H1 (cell line): ENCODE measurements around the gene PHAX. TPM values are rescaled to one million over a fixed set of nuclear protein-coding genes. Genes with fewer than 3 reads are reported as not detected.

Source experiments
- CTCF ChIA-PET: fragments of 300-600 bp; sonication (Branson Sonifier 250); formaldehyde crosslinking; loops from one replicate; lab custom pipeline; 2021; ENCODE audit not compliant: partially characterized antibody; lab: Charles Lee
- POLR2A ChIA-PET: fragments of 300-600 bp; sonication (Branson Sonifier 250); formaldehyde crosslinking; loops from one replicate; lab custom pipeline; 2021; ENCODE audit warnings: inconsistent platforms; ENCODE audit not compliant: partially characterized antibody; lab: Charles Lee
- DNase-seq, 2 experiments: peaks; one replicate each; pipeline versions ENCODE4 v3.0.0 to v3.0.0-alpha.2; 2010 to 2022; ENCODE audit warnings: low spot score in 2 of 2, low read depth in 1 of 2, mixed read lengths in 1 of 2
- FAIRE-seq: peaks from 2 replicates; lab custom pipeline; 2011; peaks lifted over from hg19 to GRCh38; lab: Jason Lieb, UNC
- H2AFZ ChIP-seq: 2 replicates; pipeline ENCODE4 v1.8.1; 2012; ENCODE audit warnings: low read length, inconsistent platforms
- H2AK5ac ChIP-seq: 2 replicates; pipeline ENCODE4 v1.6.1; 2013; ENCODE audit warnings: low read depth, low read length
- H2BK120ac ChIP-seq: replicated peaks from 2 replicates; pipeline ENCODE3; 2013; ENCODE audit warnings: low read depth, low read length, inconsistent platforms
- H2BK12ac ChIP-seq: 2 replicates; pipeline ENCODE4 v1.6.1; 2013; ENCODE audit warnings: low read depth, low read length
- H2BK15ac ChIP-seq: 2 replicates; pipeline ENCODE4 v1.6.1; 2013; ENCODE audit warnings: low read length
- H2BK20ac ChIP-seq: 2 replicates; pipeline ENCODE4 v1.6.1; 2013; ENCODE audit warnings: low read length
- H2BK5ac ChIP-seq: 2 replicates; pipeline ENCODE4 v1.6.1; 2013; ENCODE audit warnings: low read depth, low read length
- H3K14ac ChIP-seq: 2 replicates; pipeline ENCODE4 v1.6.1; 2013; ENCODE audit warnings: inconsistent platforms; ENCODE audit not compliant: insufficient read length
- H3K18ac ChIP-seq: 2 replicates; pipeline ENCODE4 v1.6.1; 2013; ENCODE audit warnings: low read length; ENCODE audit errors: extremely low read depth
- H3K23ac ChIP-seq: 2 replicates; pipeline ENCODE4 v1.6.1; 2013; ENCODE audit warnings: inconsistent platforms; ENCODE audit not compliant: insufficient read length
- H3K23me2 ChIP-seq: 2 replicates; pipeline ENCODE4 v1.6.1; 2013; ENCODE audit warnings: low read depth, low read length
- H3K27ac ChIP-seq: 2 replicates; pipeline ENCODE4 v1.6.1; 2011; ENCODE audit warnings: low read depth, low read length, inconsistent platforms
- H3K27me3 ChIP-seq, 4 experiments: replicated peaks in 1 of 4; 1 replicate in 1 of 4; 2 replicates in 3 of 4; pipeline versions ENCODE4 v1.6.1 to v1.8.1; 2011 to 2013; ENCODE audit warnings: low read length in 3 of 4, mild to moderate bottlenecking in 3 of 4, inconsistent platforms in 2 of 4, mixed read lengths in 2 of 4, moderate library complexity in 1 of 4; ENCODE audit not compliant: control insufficient read depth in 3 of 4, insufficient read depth in 3 of 4; ENCODE audit errors: extremely low read depth in 1 of 4
- H3K36me3 ChIP-seq, 4 experiments: 2 replicates each; pipeline versions ENCODE4 v1.6.1 to v1.8.1; 2011 to 2013; ENCODE audit warnings: mild to moderate bottlenecking in 4 of 4, low read length in 3 of 4, moderate library complexity in 2 of 4, control low read depth in 1 of 4, inconsistent platforms in 1 of 4; ENCODE audit not compliant: insufficient read depth in 4 of 4, control insufficient read depth in 2 of 4
- H3K4ac ChIP-seq: replicated peaks from 2 replicates; pipeline ENCODE3; 2013; ENCODE audit warnings: low read length, low read depth, mixed read lengths, inconsistent platforms; ENCODE audit not compliant: insufficient read length
- H3K4me1 ChIP-seq, 4 experiments: replicated peaks in 1 of 4; 1 replicate in 1 of 4; 2 replicates in 3 of 4; pipeline versions ENCODE4 v1.6.1 to v1.8.1; 2011 to 2013; ENCODE audit warnings: low read length in 3 of 4, inconsistent platforms in 2 of 4, mixed read lengths in 1 of 4; ENCODE audit not compliant: insufficient read depth in 4 of 4, control insufficient read depth in 3 of 4
- H3K4me2 ChIP-seq, 2 experiments: 2 replicates each; pipeline versions ENCODE4 v1.6.1 to v1.8.1; 2011 to 2013; ENCODE audit warnings: low read depth in 2 of 2, low read length in 2 of 2, control low read depth in 1 of 2, inconsistent platforms in 1 of 2, mild to moderate bottlenecking in 1 of 2; ENCODE audit not compliant: insufficient read depth in 1 of 2
- H3K4me3 ChIP-seq, 4 experiments: fragments of 200-600, 300-600 bp in 1 of 4; sonication (generic), shearing (Covaris generic), sonication (Bioruptor Twin) in 1 of 4; 2 replicates each; pipeline versions ENCODE4 v1.5.1 to v1.8.1; 2011 to 2016; ENCODE audit warnings: low read length in 4 of 4, low read depth in 3 of 4, control low read depth in 2 of 4, inconsistent platforms in 2 of 4, mild to moderate bottlenecking in 2 of 4, mixed read lengths in 1 of 4, moderate library complexity in 1 of 4; ENCODE audit not compliant: insufficient read depth in 2 of 4; ENCODE audit errors: extremely low read depth in 1 of 4
- H3K56ac ChIP-seq: replicated peaks from 2 replicates; pipeline ENCODE3; 2013; ENCODE audit warnings: low read depth, mild to moderate bottlenecking, mixed read lengths, low read length, inconsistent platforms; ENCODE audit not compliant: insufficient read length
- H3K79me1 ChIP-seq: 2 replicates; pipeline ENCODE4 v1.6.1; 2013; ENCODE audit warnings: low read depth, low read length, control low read depth
- H3K79me2 ChIP-seq, 2 experiments: 2 replicates each; pipeline versions ENCODE4 v1.6.1 to v1.8.1; 2012 to 2013; ENCODE audit warnings: low read length in 2 of 2, mild to moderate bottlenecking in 2 of 2, inconsistent platforms in 1 of 2; ENCODE audit not compliant: insufficient read depth in 2 of 2, control insufficient read depth in 1 of 2
- H3K9ac ChIP-seq, 4 experiments: replicated peaks in 1 of 4; 1 replicate in 1 of 4; 2 replicates in 3 of 4; pipeline versions ENCODE4 v1.6.1 to v1.8.1; 2011 to 2013; ENCODE audit warnings: low read depth in 3 of 4, low read length in 3 of 4, control low read depth in 2 of 4, mild to moderate bottlenecking in 2 of 4, moderate library complexity in 2 of 4, inconsistent platforms in 1 of 4; ENCODE audit errors: extremely low read depth in 1 of 4
- H3K9me3 ChIP-seq, 2 experiments: 2 replicates each; pipeline versions ENCODE4 v1.6.1 to v1.8.1; 2012 to 2013; ENCODE audit warnings: mild to moderate bottlenecking in 2 of 2, moderate library complexity in 2 of 2, control low read depth in 1 of 2, inconsistent platforms in 1 of 2, low read depth in 1 of 2, low read length in 1 of 2, mixed read lengths in 1 of 2; ENCODE audit not compliant: insufficient read depth in 2 of 2
- H4K20me1 ChIP-seq, 2 experiments: replicated peaks in 1 of 2; 2 replicates each; pipeline versions ENCODE3 to v1.8.1; 2011 to 2013; ENCODE audit warnings: inconsistent platforms in 2 of 2, low read length in 2 of 2, mild to moderate bottlenecking in 1 of 2; ENCODE audit not compliant: insufficient read depth in 2 of 2, control insufficient read depth in 1 of 2
- H4K5ac ChIP-seq: 2 replicates; pipeline ENCODE4 v1.6.1; 2013; ENCODE audit warnings: low read length, low read depth, mixed read lengths, inconsistent platforms; ENCODE audit not compliant: insufficient read length
- H4K8ac ChIP-seq: 2 replicates; pipeline ENCODE4 v1.8.0; 2013; ENCODE audit warnings: mild to moderate bottlenecking, moderate library complexity, low read length, inconsistent platforms; ENCODE audit not compliant: insufficient read depth; ENCODE audit errors: extremely low read depth
- H4K91ac ChIP-seq: replicated peaks from 2 replicates; pipeline ENCODE3; 2013; ENCODE audit warnings: low read length, mixed read lengths, inconsistent platforms; ENCODE audit not compliant: insufficient read length
- BACH1 ChIP-seq: IDR thresholded peaks from 2 replicates; pipeline ENCODE4 v1.6.1; 2012; ENCODE audit warnings: low read length, improper control_type of control experiment
- MAX ChIP-seq: IDR thresholded peaks from 2 replicates; pipeline ENCODE4 v1.6.1; 2012; ENCODE audit warnings: inconsistent platforms
- SIX5 ChIP-seq: IDR thresholded peaks from 2 replicates; pipeline ENCODE4 v1.6.1; 2011; ENCODE audit warnings: mild to moderate bottlenecking, low read depth, low read length
- WGBS, 2 experiments: shearing (Covaris generic) in 1 of 2; methylation state at CpG; one replicate each; pipeline versions ENCODE4 v1.1.6 to v1.1.7; 2013 to 2015; ENCODE audit warnings: low lambda C conversion rate in 2 of 2, mixed read lengths in 2 of 2, inconsistent platforms in 1 of 2, low coverage in 1 of 2, missing lambda C conversion rate in 1 of 2; ENCODE audit not compliant: insufficient replicate concordance in 2 of 2, insufficient coverage in 1 of 2, insufficient read length in 1 of 2; ENCODE audit errors: extremely low coverage in 1 of 2, missing lambda C conversion rate in 1 of 2; 5-methylcytosine and 5-hydroxymethylcytosine counted together
- polyA plus RNA-seq, 7 experiments: library from polyadenylated mRNA; depleted of rRNA in 3 of 7; stranded (reverse) in 5 of 7; unstranded in 2 of 7; fragments of >200 nt in 5 of 7; fragments of 200-250 nt in 2 of 7; gene quantifications; 1 replicate in 5 of 7; 2 replicates in 1 of 7; 4 replicates in 1 of 7; pipeline versions ENCODE4 v1.2.1 to v1.2.3, GENCODE V29; 2011 to 2013; ENCODE audit warnings: missing spikeins in 2 of 7, mixed read lengths in 2 of 7
- total RNA-seq: library from RNA; stranded (reverse); fragmentation: NEBNext Ultra II Directional; extraction: Animal tissue kit (Norgen Biotek cat#: 25700); gene quantifications from 2 replicates; pipeline ENCODE4 v1.2.1, GENCODE V29; 2021

PHAX gene
- total and polyA plus RNA-seq, 2 of the 8 experiments (the other 6 are each of a cell fraction or from before 2014, with no cell fraction given) = 32.1 to 59.5 TPM

GRCh38 chr5:126615286-126615685, 14.5 kb downstream of the PHAX start:
- Histone ChIP-seq H2BK20ac (no peak overlapping the region), H3K18ac (no peak overlapping the region), H3K4me3 (no peak overlapping the region), H2AFZ (no peak overlapping the region), H2BK120ac (no peak overlapping the region), H3K27ac (no peak overlapping the region), H3K4me1 (no peaks in the 10 kb centered on the region), H4K91ac (no peak overlapping the region), H3K36me3 (peaks cover 7 to 37% (median 27%) of the 10 kb centered on the region in 4 experiments), H4K8ac (no peak overlapping the region), H4K20me1 (peaks cover 0 to 2% of the 10 kb centered on the region in 2 experiments), H3K23ac (no peak overlapping the region), H3K56ac (no peak overlapping the region), H3K79me2 (peaks cover 0 to 43% of the 10 kb centered on the region in 2 experiments; a peak in 3 of 4 replicates), H3K9me3 (no peaks in the 10 kb centered on the region), H2AK5ac (no peak overlapping the region), H3K27me3 (no peaks in the 10 kb centered on the region), H3K79me1 (no peaks in the 10 kb centered on the region; the same call in 1 of the 2 replicates), H3K4me2 (no peak overlapping the region), H3K23me2 (no peaks in the 10 kb centered on the region), H4K5ac (no peak overlapping the region), H3K9ac (no peak overlapping the region), H2BK15ac (no peak overlapping the region), H3K14ac (no peak overlapping the region), H2BK12ac (no peak overlapping the region), H3K4ac (no peak overlapping the region), H2BK5ac (no peak overlapping the region)
- ChIA-PET POLR2A (interaction anchor here (1.7 kb wide), 1 partner anchor 15 kb away, joined by 3 read pairs; the partner anchor contains the start of gene PHAX), CTCF (interaction anchor here (0.6 to 0.8 kb wide), 2 partner anchors 276 to 391 kb away, joined by 4 read pairs; no protein-coding TSS in a partner anchor)
- FAIRE-seq = no peak
- TF ChIP-seq BACH1 (no peak), MAX (no peak), SIX5 (no peak)
- WGBS, 2 experiments = 95% methylated on average over 3 of the region's 4 CpGs; no CpG with 5 or more reads in 1 of the 2 experiments
- no peak for DNase-seq
